HEK293T (cell line): ENCODE results near the gene HYCC1.
"Not testable (repeated sequence)": the region's sequence is repeated elsewhere in the genome, so short reads cannot be mapped to it uniquely, and the experiment has no call there.

Experiments used
- CTCF ChIA-PET: fragments of 350-600 bp; formaldehyde crosslinking; extraction: SDS; loops from one replicate; lab custom pipeline; 2021; ENCODE audit warnings: antibody characterized with exemption, inconsistent platforms; lab: Yijun Ruan, JAX
- POLR2A ChIA-PET: fragments of 350-600 bp; formaldehyde crosslinking; extraction: SDS; loops from one replicate; lab custom pipeline; 2020; ENCODE audit warnings: antibody characterized with exemption, inconsistent platforms; lab: Yijun Ruan, JAX
- DNase-seq: peaks from one replicate; pipeline ENCODE4 v3.0.0; 2012; ENCODE audit warnings: mixed read lengths; ENCODE audit errors: extremely low spot score
- ARNT ChIP-seq: fragments of 450-650 bp; IDR thresholded peaks from 2 replicates; pipeline ENCODE4 v1.6.1; 2017; ENCODE audit warnings: mild to moderate bottlenecking
- BHLHE40 ChIP-seq: fragments of 450-650 bp; IDR thresholded peaks from 2 replicates; pipeline ENCODE4 v1.6.1; 2016; ENCODE audit warnings: mild to moderate bottlenecking, moderate library complexity, borderline replicate concordance
- CTBP1 ChIP-seq: fragments of 450-650 bp; IDR thresholded peaks from 2 replicates; pipeline ENCODE4 v1.6.1; 2016; ENCODE audit warnings: borderline replicate concordance
- ELF4 ChIP-seq: fragments of 450-650 bp; IDR thresholded peaks from 2 replicates; pipeline ENCODE4 v1.6.1; 2017; ENCODE audit warnings: antibody characterized with exemption
- FOXA1 ChIP-seq: fragments of 450-650 bp; IDR thresholded peaks from 2 replicates; pipeline ENCODE4 v1.6.1; 2016; ENCODE audit warnings: mild to moderate bottlenecking
- FOXK2 ChIP-seq: fragments of 450-650 bp; IDR thresholded peaks from 2 replicates; pipeline ENCODE4 v1.6.1; 2016; ENCODE audit warnings: mild to moderate bottlenecking
- FOXM1 ChIP-seq: fragments of 450-650 bp; IDR thresholded peaks from 2 replicates; pipeline ENCODE4 v1.6.1; 2017; ENCODE audit warnings: mild to moderate bottlenecking, borderline replicate concordance
- HDGF ChIP-seq: fragments of 450-650 bp; IDR thresholded peaks from 2 replicates; pipeline ENCODE4 v1.6.1; 2017; ENCODE audit warnings: antibody characterized with exemption, borderline replicate concordance
- L3MBTL2 ChIP-seq: fragments of 450-650 bp; conservative IDR thresholded peaks from 2 replicates; pipeline ENCODE4 v1.6.1; 2016; ENCODE audit warnings: mild to moderate bottlenecking
- LEF1 ChIP-seq: fragments of 450-650 bp; IDR thresholded peaks from 2 replicates; pipeline ENCODE4 v1.6.1; 2017; ENCODE audit warnings: mild to moderate bottlenecking, borderline replicate concordance
- NFRKB ChIP-seq: fragments of 450-650 bp; IDR thresholded peaks from 2 replicates; pipeline ENCODE4 v1.6.1; 2016; ENCODE audit warnings: mild to moderate bottlenecking, moderate library complexity
- PKNOX1 ChIP-seq: fragments of 450-650 bp; IDR thresholded peaks from 2 replicates; pipeline ENCODE4 v1.6.1; 2016
- SP1 ChIP-seq: fragments of 450-650 bp; IDR thresholded peaks from 2 replicates; pipeline ENCODE4 v1.6.1; 2017
- SUZ12 ChIP-seq: fragments of 450-650 bp; IDR thresholded peaks from 2 replicates; pipeline ENCODE4 v1.6.1; 2016; ENCODE audit warnings: mild to moderate bottlenecking
- TARDBP ChIP-seq: fragments of 450-650 bp; IDR thresholded peaks from 2 replicates; pipeline ENCODE4 v1.6.1; 2016
- ZNF384 ChIP-seq: fragments of 450-650 bp; IDR thresholded peaks from 2 replicates; pipeline ENCODE4 v1.6.1; 2016

HYCC1 gene

DNA sequence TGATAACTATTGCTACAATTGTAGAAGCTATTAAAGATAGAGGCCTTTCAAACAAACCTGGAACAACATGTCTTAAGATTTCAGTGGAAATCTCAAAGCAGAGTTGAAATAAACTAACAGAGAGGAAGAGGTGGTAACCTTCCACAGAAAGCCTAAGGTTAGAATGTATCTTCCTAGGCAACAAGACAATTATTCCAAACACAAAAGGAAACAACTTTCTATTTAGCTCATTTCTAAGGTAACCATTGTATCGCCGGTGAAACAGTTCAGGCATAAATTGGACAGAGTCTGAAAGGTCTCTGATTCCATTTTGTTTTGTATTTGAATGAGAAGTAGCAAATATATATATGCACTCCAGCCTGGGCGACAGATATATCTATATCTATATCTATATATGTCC, 30.7 kb upstream of the HYCC1 start:
- ChIA-PET CTCF (interaction anchor here (1.2 kb wide), 1 partner anchor 11 kb away, joined by 3 read pairs; no protein-coding TSS in a partner anchor), POLR2A (no interaction called here)
- DNase-seq = no peak
- no peak for TF ChIP-seq FOXK2
- no peak for TF ChIP-seq FOXA1
- no peak for TF ChIP-seq SP1
- no peak for TF ChIP-seq ARNT
- TF ChIP-seq CTBP1 = no peak
- no peak for TF ChIP-seq HDGF
- TF ChIP-seq NFRKB = no peak
- no peak for TF ChIP-seq SUZ12

DNA sequence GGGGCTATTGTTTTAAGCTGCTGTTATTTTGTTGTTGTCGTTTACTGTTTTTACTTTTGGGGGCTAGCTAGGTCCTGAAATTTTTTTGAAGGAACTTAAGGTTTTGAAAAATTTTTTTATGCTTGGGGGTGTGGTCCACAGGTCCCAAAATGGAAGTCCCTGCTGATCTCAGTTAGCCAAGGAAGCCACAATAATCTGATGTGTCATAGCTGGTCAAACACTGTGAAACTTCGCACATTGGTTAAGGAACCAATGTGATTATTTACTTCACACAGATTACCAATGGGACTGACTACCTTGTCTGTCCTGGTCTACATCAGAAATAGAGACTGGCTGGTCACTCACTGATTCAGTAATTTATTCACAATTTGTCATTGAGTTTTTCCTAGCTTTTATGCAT, 29.5 kb upstream of the HYCC1 start:
- ChIA-PET CTCF (interaction anchor here (1.1 to 1.2 kb wide), 2 partner anchors 12 to 316 kb away, joined by 3 read pairs; partner anchors contain the start of gene IL6), POLR2A (no interaction called here)
- DNase-seq = no peak
- TF ChIP-seq HDGF (no peak), FOXK2 (no peak), FOXM1 (no peak), ELF4 (no peak), NFRKB (no peak), L3MBTL2 (no peak), ZNF384 (no peak), CTBP1 (no peak), SUZ12 (no peak), PKNOX1 (no peak), SP1 (no peak), BHLHE40 (no peak), TARDBP (no peak)

- POLR2A ChIA-PET, CTCF ChIA-PET, DNase-seq: not testable (repeated sequence)
Observed at GRCh38 chr7:23039674-23040073, 25.7 kb upstream of the HYCC1 start.

DNA sequence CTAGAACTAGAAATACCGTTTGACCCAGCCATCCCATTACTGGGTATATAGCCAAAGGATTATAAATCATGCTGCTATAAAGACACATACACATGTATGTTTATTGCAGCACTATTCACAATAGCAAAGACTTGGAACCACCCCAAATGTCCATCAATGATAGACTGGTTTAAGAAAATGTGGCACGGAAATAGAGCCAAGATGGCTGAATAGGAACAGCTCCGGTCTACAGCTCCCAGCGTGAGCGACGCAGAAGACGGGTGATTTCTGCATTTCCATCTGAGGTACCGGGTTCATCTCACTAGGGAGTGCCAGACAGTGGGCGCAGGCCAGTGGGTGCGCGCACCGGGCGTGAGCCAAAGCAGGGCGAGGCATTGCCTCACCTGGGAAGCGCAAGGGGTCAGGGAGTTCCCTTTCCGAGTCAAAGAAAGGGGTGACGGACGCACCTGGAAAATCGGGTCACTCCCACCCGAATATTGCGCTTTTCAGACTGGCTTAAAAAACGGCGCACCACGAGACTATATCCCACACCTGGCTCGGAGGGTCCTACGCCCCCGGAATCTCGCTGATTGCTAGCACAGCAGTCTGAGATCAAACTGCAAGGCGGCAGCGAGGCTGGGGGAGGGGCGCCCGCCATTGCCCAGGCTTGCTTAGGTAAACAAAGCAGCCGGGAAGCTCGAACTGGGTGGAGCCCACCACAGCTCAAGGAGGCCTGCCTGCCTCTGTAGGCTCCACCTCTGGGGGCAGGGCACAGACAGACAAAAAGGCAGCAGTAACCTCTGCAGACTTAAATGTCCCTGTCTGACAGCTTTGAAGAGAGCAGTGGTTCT, 21.8 kb upstream of the HYCC1 start:
- TF ChIP-seq PKNOX1 = 0 out of 2 replicates have a peak, but pooled peaks have one; percentile 23
- peak; percentile 63 for TF ChIP-seq L3MBTL2
- CTCF ChIA-PET, POLR2A ChIA-PET, DNase-seq: not testable (repeated sequence)

DNA sequence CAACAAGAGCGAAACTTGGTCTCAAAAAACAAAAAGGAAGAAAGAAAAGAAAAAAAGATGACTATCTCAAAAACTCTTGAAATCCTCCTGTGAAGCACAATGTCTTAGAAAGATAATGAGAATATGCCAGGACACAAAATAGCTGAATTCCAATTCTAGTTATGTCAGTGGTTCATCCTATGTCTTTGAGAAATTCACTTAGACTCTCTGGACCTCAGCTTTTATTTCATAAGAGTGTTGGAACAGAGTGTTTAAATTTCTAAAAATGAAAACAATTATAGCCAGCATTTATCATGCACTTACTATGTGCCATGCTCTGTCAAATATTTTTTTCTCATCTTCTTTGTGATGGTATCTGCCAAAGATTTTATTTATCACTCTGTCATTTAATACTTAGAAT, 13.3 kb upstream of the HYCC1 start:
- no peak for TF ChIP-seq HDGF
- TF ChIP-seq NFRKB = no peak
- TF ChIP-seq LEF1 = no peak
- TF ChIP-seq ELF4 = no peak
- no peak for TF ChIP-seq ZNF384
- no peak for TF ChIP-seq FOXM1
- no peak for TF ChIP-seq SP1
- TF ChIP-seq CTBP1 = no peak
- TF ChIP-seq ARNT = no peak
- no peak for TF ChIP-seq TARDBP
- no peak for TF ChIP-seq PKNOX1
- TF ChIP-seq L3MBTL2 = no peak
- TF ChIP-seq SUZ12 = no peak
- no peak for TF ChIP-seq FOXK2
- no peak for TF ChIP-seq FOXA1
- no peak for TF ChIP-seq BHLHE40
- POLR2A ChIA-PET = no interaction called here
- CTCF ChIA-PET = no interaction called here
- no peak for DNase-seq

DNA sequence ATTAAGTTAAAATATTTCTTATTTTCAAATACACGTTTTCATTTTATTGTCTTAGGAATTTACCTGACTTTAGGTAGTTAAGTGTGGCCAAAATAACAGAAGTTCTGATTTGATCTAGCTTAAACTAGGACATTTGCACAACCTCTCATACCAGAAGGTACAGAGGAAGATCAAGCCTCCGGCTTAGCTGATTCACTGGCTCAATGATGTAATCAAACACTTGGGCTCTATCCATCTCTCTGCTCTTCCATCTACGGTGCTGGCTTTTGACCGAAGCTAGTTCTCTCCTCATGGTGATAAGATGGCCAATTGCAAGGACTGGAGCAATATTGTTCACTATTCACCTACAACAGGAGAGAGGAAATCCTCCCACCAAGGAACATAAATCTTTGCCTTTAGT, 12.2 kb upstream of the HYCC1 start:
- POLR2A ChIA-PET = no interaction called here
- TF ChIP-seq ARNT (no peak), HDGF (no peak), L3MBTL2 (no peak), FOXK2 (no peak), ZNF384 (no peak)
- DNase-seq = no peak
- CTCF ChIA-PET = no interaction called here

GRCh38 chr7:23024454-23024853, 10.5 kb upstream of the HYCC1 start:
- ChIA-PET CTCF (interaction anchor here (1.1 kb wide), 1 partner anchor 9 kb away, joined by 3 read pairs; no protein-coding TSS in a partner anchor), POLR2A (no interaction called here)

More at GRCh38 chr7:23024454-23024853, 10.5 kb upstream of the HYCC1 start:
- TF ChIP-seq ZNF384 = no peak
- no peak for TF ChIP-seq NFRKB
- no peak for TF ChIP-seq CTBP1
- TF ChIP-seq FOXM1 = no peak
- TF ChIP-seq PKNOX1 = no peak
- no peak for TF ChIP-seq HDGF
- no peak for TF ChIP-seq FOXA1
- TF ChIP-seq ELF4 = no peak
- TF ChIP-seq TARDBP = no peak
- no peak for TF ChIP-seq FOXK2
- TF ChIP-seq ARNT = no peak
- no peak for TF ChIP-seq SUZ12
- no peak for TF ChIP-seq LEF1
- TF ChIP-seq SP1 = no peak
- TF ChIP-seq L3MBTL2 = no peak
- TF ChIP-seq BHLHE40 = no peak
- DNase-seq = no peak
